Spleen (tissue), 11 donors: Measurements from ENCODE around the gene TNRC6B. TPM values are rescaled to one million over a fixed set of nuclear protein-coding genes. Genes with fewer than 3 reads are reported as not detected.
A peak's percentile ranks its signal among the peaks of the same experiment; 100 is the strongest.

Source experiments
- DNase-seq: peaks from one replicate; pipeline ENCODE4 v3.0.0-alpha.2; 2020
- H3K27ac ChIP-seq, 8 donors: fragments of 200-600 bp; sonication (generic) in 7 of 8; 1 replicate in 4 of 8; 2 replicates in 4 of 8; pipeline versions ENCODE4 v1.5.0 to v1.8.0; 2016 to 2021; ENCODE audit warnings: inconsistent platforms in 4 of 8, mild to moderate bottlenecking in 4 of 8, moderate library complexity in 1 of 8
- H3K27me3 ChIP-seq, 7 donors: fragments of 200-600 bp; sonication (generic) in 6 of 7; replicated peaks in 1 of 7; 1 replicate in 4 of 7; 2 replicates in 3 of 7; pipeline versions ENCODE4 v1.5.0 to v1.8.0; 2016 to 2021; ENCODE audit warnings: inconsistent platforms in 3 of 7, mild to moderate bottlenecking in 1 of 7
- H3K36me3 ChIP-seq, 6 donors: fragments of 200-600 bp; sonication (generic) in 5 of 6; 1 replicate in 4 of 6; 2 replicates in 2 of 6; pipeline versions ENCODE4 v1.5.0 to v1.8.0; 2016 to 2021; ENCODE audit warnings: inconsistent platforms in 2 of 6
- H3K4me1 ChIP-seq, 6 donors: fragments of 200-600 bp; sonication (generic) in 5 of 6; 1 replicate in 3 of 6; 2 replicates in 3 of 6; pipeline versions ENCODE4 v1.5.0 to v1.8.0; 2016 to 2021; ENCODE audit warnings: inconsistent platforms in 3 of 6
- H3K4me3 ChIP-seq, 8 donors: fragments of 200-600 bp; sonication (generic) in 7 of 8; 1 replicate in 4 of 8; 2 replicates in 4 of 8; pipeline versions ENCODE4 v1.5.0 to v1.8.0; 2016 to 2021; ENCODE audit warnings: inconsistent platforms in 4 of 8, mild to moderate bottlenecking in 4 of 8, moderate library complexity in 2 of 8
- H3K9me3 ChIP-seq, 8 donors: fragments of 200-600 bp; sonication (generic) in 7 of 8; 1 replicate in 4 of 8; 2 replicates in 4 of 8; pipeline versions ENCODE4 v1.5.0 to v1.8.0; 2016 to 2021; ENCODE audit warnings: inconsistent platforms in 4 of 8
- POLR2A ChIP-seq, 3 donors: fragments of 450-650 bp; IDR thresholded peaks; one replicate each; pipeline ENCODE4 v1.5.1; 2017; ENCODE audit warnings: antibody characterized with exemption in 3 of 3, mild to moderate bottlenecking in 1 of 3
- POLR2AphosphoS5 ChIP-seq, 3 donors: sonication (generic); formaldehyde crosslinking; IDR thresholded peaks; one replicate each; pipeline ENCODE4 v1.5.1; 2017; ENCODE audit warnings: antibody characterized with exemption in 3 of 3
- WGBS, 5 donors: extraction: QIAGEN DNeasy Blood & Tissue Kit in 3 of 5; methylation state at CpG; one replicate each; pipeline versions ENCODE4 v1.1.5 to v1.1.7; 2013 to 2018; 5-methylcytosine and 5-hydroxymethylcytosine counted together
- intact Hi-C: fragments of 100-400 bp; cut with DNase I; formaldehyde crosslinking; loops from one replicate; pipeline ENCODE4 v1.15.0; 2023; ENCODE audit warnings: low total_unique reads
- polyA plus RNA-seq, 3 donors: library from polyadenylated mRNA; stranded (reverse); fragments of 200-250 nt; gene quantifications; one replicate each; pipeline ENCODE4 v1.2.1, GENCODE V29; 2013
- total RNA-seq, 7 donors: library from RNA; depleted of rRNA in 3 of 7; stranded (reverse); fragments of >200 nt in 3 of 7; fragmentation: NEBNext Ultra II Directional in 4 of 7; extraction: Animal tissue kit (Norgen Biotek cat#: 25700) in 4 of 7; gene quantifications; one replicate each; pipeline versions ENCODE4 v1.1.0 to v1.2.1, GENCODE V29; 2016 to 2021
- TF ChIP-seq, protein P1 (sequence below), 11 experiments: fragments of 200-600 bp in 7 of 11; fragments of 450-650 bp in 4 of 11; sonication (generic) in 4 of 11; IDR thresholded peaks in 8 of 11; conservative IDR thresholded peaks in 3 of 11; 1 replicate in 7 of 11; 2 replicates in 4 of 11; pipeline versions ENCODE4 v1.4.0 to v1.8.0; 2016 to 2021; ENCODE audit warnings: antibody characterized with exemption in 11 of 11, inconsistent platforms in 4 of 11, mild to moderate bottlenecking in 1 of 11
- donor health status: healthy with polysubstance abuse.
- donor health status: DM: no; HTN: no; CAD: no; lungs with moderate emphysema.
- donor health status: DM: no; HTN: no; CAD: no.
- donor health status: Bipolar disorder and iron deficiency.
- donor health status: healthy.
- donor health status: DM: no; HTN: no; CAD: no.
- donor health status: DM: yes; HTN: yes; CAD: no.

Gene TNRC6B
- total and polyA plus RNA-seq, 10 donors = 1.2 to 221 (median 95.3) TPM

DNA sequence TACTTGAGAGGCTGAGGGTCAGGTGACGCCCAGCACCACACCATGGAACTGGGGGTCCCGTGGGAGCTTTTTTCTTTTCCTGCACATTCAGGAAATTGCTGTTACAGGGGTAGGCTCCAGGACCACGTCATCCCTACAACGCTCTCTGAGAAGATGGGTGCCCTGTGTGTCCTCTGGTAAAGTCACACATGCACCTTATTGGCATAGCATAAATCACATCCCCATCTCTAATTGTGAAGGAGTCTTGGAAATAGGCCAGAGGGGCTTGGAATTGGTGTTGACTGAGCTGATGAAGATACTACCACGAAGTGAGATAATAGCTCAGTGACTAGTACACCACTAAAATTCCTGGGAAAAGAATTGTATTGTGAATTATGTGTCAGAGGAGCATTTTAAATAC is 57.6 kb downstream of the TNRC6B start:
- Histone ChIP-seq H3K4me3 (no peak overlapping the region), H3K9me3 (no peaks in the 10 kb centered on the region), H3K4me1 (peaks cover 6 to 59% (median 47%) of the 10 kb centered on the region in 6 donors), H3K27me3 (no peaks in the 10 kb centered on the region), H3K36me3 (peaks cover 0 to 56% (median 8%) of the 10 kb centered on the region in 6 donors), H3K27ac (no peak overlapping the region)
- WGBS, 5 donors = 47 to 81% (median 71%) methylated on average over 5 of the region's 5 CpGs
- intact Hi-C loops = no loop called here
- TF ChIP-seq POLR2AphosphoS5 (IDR thresholded peaks at IDR 0.05) = no peak
- TF ChIP-seq, protein P1, sequence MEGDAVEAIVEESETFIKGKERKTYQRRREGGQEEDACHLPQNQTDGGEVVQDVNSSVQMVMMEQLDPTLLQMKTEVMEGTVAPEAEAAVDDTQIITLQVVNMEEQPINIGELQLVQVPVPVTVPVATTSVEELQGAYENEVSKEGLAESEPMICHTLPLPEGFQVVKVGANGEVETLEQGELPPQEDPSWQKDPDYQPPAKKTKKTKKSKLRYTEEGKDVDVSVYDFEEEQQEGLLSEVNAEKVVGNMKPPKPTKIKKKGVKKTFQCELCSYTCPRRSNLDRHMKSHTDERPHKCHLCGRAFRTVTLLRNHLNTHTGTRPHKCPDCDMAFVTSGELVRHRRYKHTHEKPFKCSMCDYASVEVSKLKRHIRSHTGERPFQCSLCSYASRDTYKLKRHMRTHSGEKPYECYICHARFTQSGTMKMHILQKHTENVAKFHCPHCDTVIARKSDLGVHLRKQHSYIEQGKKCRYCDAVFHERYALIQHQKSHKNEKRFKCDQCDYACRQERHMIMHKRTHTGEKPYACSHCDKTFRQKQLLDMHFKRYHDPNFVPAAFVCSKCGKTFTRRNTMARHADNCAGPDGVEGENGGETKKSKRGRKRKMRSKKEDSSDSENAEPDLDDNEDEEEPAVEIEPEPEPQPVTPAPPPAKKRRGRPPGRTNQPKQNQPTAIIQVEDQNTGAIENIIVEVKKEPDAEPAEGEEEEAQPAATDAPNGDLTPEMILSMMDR (IDR thresholded peaks at IDR 0.05 in 8 of 11, conservative IDR thresholded peaks at IDR 0.05 in 3 of 11) = no peak
- no peak for TF ChIP-seq POLR2A (IDR thresholded peaks at IDR 0.05)
- no peak for DNase-seq

DNA sequence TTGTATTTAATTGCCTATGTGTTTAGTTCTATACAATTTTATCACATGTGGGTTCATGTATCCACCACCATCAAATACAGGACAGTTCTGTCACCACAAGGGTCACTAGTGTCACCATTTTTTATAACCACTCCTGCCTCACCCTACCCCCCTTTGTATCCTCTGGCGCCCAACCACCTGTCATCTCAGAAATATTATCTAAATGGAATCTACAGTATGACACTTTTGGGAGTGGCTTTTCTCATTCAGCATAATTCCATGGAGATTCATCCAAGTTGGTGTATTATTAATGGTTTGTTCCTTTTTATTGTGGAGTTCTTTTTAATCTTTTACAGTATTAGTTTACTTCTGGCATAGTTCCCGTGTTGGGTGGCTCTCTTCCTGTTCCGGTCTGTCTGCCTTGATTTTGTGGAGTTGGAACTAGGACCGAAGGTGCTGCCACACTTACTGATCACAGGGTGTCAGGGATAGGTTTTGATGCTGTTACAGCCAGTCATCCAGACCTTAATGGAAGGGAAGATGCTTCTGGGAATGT is 58.5 kb downstream of the TNRC6B start:
- DNase-seq = no peak
- Histone ChIP-seq H3K27ac (no peak overlapping the region), H3K4me1 (peaks cover 6 to 68% (median 56%) of the 10 kb centered on the region in 6 donors), H3K36me3 (peaks cover 0 to 53% (median 8%) of the 10 kb centered on the region in 6 donors), H3K27me3 (no peaks in the 10 kb centered on the region), H3K4me3 (no peak overlapping the region), H3K9me3 (no peaks in the 10 kb centered on the region)
- WGBS, 5 donors = 69 to 86% (median 73%) methylated on average over 4 of the region's 4 CpGs
- no peak for TF ChIP-seq POLR2AphosphoS5 (IDR thresholded peaks at IDR 0.05)
- TF ChIP-seq POLR2A (IDR thresholded peaks at IDR 0.05) = no peak
- TF ChIP-seq, protein P1 (IDR thresholded peaks at IDR 0.05 in 8 of 11, conservative IDR thresholded peaks at IDR 0.05 in 3 of 11) = no peak
- intact Hi-C loops = no loop called here

DNA sequence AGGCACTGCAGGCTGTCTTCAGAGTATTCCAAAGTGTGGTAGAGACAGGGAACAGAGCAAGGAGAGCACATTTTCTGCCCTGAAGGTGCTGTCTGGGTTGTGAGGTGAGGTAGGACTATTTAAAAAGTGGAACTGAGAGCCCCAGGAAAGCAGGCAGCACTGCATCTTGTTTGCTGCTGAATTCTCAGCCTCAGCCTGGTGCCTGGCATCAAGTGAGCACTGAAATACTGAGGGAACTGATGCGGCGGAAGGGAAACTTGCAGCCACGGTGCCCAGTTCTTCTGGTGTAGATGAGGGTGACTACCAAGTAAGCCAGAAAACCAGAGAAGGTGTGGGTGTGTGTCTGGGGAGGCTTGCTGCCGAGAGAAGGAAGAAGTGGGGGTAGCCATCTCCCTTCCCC is 59.5 kb downstream of the TNRC6B start:
- Histone ChIP-seq H3K4me3 (no peak overlapping the region), H3K36me3 (peaks cover 0 to 45% (median 4%) of the 10 kb centered on the region in 6 donors), H3K27me3 (no peaks in the 10 kb centered on the region), H3K9me3 (no peaks in the 10 kb centered on the region), H3K27ac (peak overlapping the region in 1 of 8 donors; percentile 68), H3K4me1 (peaks cover 6 to 75% (median 64%) of the 10 kb centered on the region in 6 donors)
- no peak for DNase-seq
- WGBS, 5 donors = 64 to 84% (median 80%) methylated on average over 4 of the region's 4 CpGs
- TF ChIP-seq POLR2A (IDR thresholded peaks at IDR 0.05) = no peak
- TF ChIP-seq, protein P1 (IDR thresholded peaks at IDR 0.05 in 8 of 11, conservative IDR thresholded peaks at IDR 0.05 in 3 of 11) = no peak
- TF ChIP-seq POLR2AphosphoS5 (IDR thresholded peaks at IDR 0.05) = no peak
- intact Hi-C loops = no loop called here

DNA sequence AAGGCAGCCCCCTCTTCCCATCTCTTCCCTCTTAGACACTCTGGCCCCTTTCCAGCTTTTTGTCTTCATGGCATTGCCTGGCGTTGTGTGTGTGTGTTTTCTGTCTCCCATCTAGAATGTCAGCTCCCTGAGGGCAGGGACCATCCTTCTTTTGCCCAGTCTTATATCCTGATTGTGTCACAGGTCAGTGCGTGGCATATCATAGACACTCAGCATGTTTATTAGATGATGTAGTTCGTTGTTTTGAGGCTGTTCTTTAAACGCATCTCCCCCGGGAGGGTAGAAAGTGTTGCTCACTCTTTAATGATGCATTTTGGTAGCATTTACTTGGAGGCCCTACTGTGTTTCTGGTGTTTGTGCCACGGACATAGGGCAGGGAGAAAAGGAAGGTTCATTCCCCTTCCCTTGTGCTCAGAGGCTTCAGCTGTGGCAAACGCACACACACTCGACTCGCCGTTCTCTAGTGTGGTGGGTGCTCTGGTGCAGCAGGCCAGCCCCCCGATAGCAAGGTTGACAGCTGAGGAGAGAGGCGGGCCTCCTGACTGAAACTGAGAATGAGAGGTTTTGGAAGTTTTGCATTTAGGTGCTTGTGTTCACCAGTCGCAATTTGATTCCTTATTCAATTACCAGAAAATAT is 60.2 kb downstream of the TNRC6B start:
- peak overlapping the region in 4 of 8 donors; percentile 35 to 68 (median 52) for H3K27ac ChIP-seq

More for the DNA sequence above, 60.2 kb downstream of the TNRC6B start:
- intact Hi-C loops = no loop called here
- H3K27me3 ChIP-seq = no peaks in the 10 kb centered on the region
- WGBS, 5 donors = 74 to 90% (median 83%) methylated on average over 13 of the region's 13 CpGs
- no peak overlapping the region for H3K4me3 ChIP-seq
- peaks cover 6 to 78% (median 70%) of the 10 kb centered on the region in 6 donors for H3K4me1 ChIP-seq
- H3K36me3 ChIP-seq = peaks cover 0 to 39% (median under 1%) of the 10 kb centered on the region in 6 donors
- no peaks in the 10 kb centered on the region for H3K9me3 ChIP-seq
- TF ChIP-seq, protein P1 (IDR thresholded peaks at IDR 0.05 in 8 of 11, conservative IDR thresholded peaks at IDR 0.05 in 3 of 11) = no peak
- TF ChIP-seq POLR2A (IDR thresholded peaks at IDR 0.05) = no peak
- TF ChIP-seq POLR2AphosphoS5 (IDR thresholded peaks at IDR 0.05) = peak in 1 of 3 donors; percentile 26
- no peak for DNase-seq
